Inflammatory macrophage treated with lipopolysaccharide for 1 hour (primary cell): ENCODE results near the gene SCN8A.
"Not testable (repeated sequence)": the region's sequence is repeated elsewhere in the genome, so short reads cannot be mapped to it uniquely, and the experiment has no call there.

Source experiments
- DNase-seq, 2 donors: peaks; one replicate each; pipeline ENCODE4 v3.0.0-alpha.2; 2020 to 2022

The SCN8A gene

DNA sequence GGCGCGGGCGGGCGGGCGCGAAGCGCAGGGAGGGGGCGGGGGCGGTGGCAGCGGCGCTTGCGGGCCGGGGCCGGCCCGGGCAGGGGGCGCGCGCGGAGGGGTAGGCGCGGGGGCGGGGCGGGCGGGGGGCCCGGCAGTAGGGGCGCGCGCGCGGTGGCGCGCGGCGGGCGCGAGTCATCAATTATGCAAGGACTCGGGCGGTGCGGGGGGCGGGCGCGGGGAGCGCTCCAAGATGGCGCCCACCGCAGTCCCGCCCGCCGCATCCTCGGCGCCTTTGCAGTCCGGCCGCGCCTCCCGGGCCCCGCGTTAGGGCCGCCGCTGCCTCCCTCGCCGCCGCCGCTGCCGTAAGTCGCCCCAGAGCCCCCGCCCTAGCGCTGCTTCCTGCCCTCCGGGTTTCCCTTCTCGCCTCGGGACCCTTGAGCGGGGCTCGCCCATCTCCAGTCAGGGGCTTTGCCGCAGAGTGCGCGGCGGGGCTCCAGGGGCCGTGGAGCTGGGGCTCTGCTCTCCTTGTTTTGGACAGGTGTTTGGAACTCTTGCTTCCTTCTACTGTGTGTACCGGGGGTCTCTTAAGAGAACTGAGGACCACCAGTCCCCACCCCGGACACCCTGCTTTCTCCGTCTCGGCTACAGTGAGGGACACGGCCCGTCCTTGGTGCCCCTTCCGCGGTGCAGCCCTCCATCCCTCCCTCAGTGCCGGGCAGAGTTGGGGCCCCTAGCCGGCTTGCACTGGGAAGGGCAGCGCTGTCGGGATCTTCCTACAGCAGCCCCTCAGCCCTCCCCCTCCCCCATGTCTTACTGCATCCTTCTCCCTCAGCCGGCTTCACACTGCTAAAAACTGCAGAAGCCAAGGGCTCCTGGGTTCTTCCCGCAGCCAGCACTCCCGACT, at the start of gene SCN8A:
TSS of gene SCN8A (plus strand) at position 218 of the 886 bp plus-strand sequence. CDS start 71,585 bp downstream, outside the sequence.
- DNase-seq = no peak

DNA sequence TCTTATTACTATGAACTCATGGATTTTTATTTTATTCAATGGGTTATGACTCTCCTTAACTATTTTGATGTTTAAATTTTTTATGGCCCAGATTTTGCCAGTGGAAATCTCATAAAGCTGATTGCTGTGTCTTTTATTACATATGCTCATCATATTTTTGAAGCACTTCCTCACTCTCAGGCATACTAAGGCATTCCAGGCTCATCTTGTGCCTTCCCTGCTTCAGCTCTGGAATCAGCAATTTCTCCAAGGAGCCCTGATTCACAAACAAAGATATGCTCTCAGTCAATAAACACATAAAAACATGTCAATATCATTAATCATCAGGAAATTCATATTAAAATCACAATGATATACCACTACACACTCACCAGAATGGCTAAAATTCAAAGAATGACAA, 44.9 kb upstream of the SCN8A start:
- DNase-seq = no peak

DNA sequence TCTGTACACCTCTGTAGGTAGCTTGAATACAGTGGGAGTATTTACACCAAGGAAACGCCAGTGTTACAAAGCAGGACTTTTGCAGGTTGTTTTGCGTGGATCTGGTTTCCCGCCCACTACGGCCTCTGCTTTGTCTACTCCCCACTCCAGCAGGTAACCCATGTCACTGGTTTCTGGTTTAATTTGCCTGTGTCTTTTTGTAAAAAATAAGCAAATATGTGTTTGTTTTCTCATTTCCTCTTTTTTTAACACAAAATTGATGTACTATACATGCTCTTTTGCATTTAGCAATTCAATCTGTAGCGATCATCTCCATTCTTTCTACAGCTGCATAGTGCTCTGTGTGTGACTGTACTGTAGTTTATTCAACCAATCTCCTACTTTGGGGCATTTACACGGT, 43.4 kb upstream of the SCN8A start:
- DNase-seq = no peak

DNA sequence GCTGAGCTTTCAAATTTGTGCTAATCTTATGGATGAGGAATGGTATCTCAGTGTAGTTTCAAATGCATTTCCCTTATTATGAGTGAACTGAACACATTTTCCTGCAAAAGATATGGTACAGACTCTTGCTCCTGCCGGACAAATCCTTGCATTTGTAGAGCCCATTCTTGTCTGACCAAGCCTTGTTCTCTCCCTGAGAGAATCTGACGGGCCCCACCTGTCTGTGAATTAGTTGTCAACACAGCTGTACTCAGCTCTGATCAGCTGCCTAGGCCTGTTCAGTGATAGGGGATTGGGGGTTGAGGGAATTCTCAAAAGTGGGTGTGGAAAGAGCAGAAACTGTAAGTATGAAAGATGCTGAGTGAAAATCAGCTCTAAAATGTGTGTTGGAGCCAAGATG, 42.8 kb upstream of the SCN8A start:
- DNase-seq = no peak

DNA sequence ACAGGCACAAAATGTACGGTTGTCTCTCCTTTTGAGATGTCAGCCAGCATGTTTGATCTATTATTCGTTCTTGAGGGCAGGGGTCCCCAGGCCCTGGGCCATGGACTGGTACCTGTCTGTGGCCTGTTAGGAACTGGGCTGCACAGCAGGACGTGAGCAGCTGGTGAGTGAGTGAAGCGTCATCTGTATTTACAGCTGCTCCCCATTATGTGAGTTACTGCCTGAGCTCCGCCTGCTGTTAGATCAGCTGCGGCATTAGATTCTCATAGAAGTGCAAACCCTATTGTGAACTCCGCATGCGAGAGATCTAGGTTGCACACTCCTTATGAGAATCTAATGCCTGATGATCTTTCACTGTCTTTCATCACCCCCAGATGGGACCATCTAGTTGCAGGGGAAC, 41.4 kb upstream of the SCN8A start:
- DNase-seq = no peak

DNA sequence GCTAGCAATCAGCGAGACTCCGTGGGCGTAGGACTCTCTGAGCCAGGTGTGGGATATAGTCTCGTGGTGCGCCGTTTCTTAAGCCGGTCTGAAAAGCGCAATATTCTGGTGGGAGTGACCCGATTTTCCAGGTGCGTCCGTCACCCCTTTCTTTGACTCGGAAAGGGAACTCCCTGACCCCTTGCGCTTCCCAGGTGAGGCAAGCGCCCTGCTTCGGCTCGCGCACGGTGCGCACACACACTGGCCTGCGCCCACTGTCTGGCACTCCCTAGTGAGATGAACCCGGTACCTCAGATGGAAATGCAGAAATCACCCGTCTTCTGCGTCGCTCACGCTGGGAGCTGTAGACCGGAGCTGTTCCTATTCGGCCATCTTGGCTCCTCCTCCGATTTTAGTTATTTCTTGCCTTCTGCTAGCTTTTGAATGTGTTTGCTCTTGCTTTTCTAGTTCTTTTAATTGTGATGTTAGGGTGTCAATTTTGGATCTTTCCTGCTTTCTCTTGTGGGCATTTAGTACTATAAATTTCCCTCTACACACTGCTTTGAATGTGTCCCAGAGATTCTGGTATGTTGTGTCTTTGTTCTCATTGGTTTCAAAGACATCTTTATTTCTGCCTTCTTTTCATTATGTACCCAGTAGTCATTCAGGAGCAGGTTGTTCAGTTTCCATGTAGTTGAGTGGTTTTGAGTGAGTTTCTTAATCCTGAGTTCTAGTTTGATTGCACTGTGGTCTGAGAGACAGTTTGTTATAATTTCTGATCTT, 22.6 kb upstream of the SCN8A start:
- DNase-seq = not testable (repeated sequence)

DNA sequence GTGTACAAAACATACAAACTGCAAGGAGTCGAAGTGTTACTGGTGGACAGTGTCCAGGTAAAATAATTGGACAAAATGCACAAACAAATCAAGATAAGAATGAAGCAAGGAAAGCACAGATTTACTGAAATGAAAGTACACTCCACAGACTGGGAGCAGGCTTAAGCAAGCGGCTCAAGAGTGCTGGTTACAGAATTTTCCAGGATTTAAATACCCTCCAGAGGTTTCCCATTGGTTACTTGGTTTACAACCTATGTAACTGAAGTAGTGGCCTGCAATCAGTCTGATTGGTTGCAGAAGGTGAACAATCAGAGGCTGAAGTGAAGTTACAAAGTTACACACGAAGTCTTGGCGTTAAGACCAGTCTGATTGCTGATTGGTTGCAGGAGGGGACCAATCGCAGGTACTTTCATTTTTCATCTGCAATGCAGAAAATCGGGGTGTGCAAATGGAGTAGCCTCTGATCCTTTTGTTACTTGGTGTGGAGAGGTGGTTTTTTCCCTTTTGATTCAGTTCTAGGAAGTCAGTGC, 11.6 kb upstream of the SCN8A start:
- DNase-seq = no peak

DNA sequence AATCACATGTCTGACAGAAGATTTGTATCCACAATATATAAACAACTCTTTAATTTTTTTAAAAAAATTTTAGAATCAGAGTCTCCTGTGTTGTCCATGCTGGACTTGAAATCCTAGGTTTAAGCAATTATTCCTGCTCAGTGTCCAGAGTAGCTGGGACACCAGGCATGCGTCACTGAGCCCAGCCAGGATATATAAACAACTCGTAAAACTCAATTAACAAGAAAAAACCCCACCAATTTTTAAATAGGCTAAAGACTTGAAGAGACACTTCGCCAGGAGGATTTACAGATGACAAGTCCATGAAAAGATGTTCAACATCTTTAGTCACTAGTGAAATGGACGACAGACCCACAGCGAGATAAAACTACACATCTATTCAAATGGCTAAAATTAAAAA, 2.0 kb upstream of the SCN8A start:
- DNase-seq = no peak

DNA sequence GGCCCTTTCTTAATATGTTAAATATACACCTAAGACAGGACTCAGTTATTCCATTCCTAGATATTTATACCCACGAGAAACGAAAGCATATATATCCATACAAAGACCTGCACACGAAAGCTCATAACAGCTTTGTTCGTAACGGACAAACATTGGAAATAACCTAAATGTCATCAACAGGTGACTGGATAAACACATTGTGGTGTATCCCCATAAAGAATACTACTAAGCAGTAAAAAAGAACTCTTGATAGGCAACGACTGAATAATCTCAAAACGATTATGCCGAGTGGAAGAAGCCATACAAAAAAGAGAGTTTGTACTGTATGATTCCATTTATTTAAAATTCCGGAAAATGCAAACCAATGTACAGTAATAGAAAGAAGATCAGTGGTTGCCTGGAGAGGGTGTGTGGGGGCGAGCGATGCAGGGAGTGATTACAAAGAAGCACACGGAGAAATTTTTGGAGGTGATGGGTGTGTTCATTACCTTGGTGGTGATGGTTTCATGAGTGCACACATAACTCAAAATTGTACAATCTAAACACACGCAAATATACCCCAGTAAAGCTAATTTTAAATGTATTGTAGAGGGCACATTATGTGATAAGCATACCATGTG, 1.4 kb upstream of the SCN8A start:
- DNase-seq = no peak

DNA sequence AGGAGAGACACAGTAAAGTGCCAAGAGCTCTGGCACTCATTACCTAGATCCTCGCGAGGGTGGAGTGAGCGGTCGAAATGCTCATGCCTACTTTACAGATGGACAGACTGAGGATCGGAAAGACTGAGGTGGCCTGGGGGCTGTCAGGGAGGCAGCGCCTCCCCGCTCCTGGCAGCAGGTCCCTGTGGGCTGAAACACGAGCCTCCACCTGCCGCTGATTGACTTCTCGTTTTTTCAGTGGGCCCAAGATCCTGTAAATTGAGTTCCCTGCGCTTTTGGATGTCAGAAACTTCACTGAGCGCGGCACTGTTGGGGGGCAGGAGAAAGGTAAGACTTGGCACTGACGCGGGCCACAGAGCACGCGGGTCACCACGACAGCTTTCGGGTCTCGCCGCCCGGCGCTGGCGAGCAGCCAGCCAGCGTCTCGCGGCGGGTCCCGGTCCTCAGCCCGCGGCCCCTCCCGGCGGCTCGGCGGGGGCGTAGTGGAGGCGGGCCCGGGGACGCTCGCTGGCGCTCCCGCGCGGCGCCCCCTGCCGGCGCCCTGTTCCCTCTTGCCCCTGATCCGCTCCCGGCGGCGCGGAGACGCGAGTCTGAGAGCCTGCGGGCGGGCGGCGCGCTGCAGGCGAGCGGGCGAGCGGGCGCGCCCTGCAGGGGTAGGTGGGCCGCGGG, 552 bp upstream of the SCN8A start:
- peak; percentile 18 to 59 for DNase-seq

DNA sequence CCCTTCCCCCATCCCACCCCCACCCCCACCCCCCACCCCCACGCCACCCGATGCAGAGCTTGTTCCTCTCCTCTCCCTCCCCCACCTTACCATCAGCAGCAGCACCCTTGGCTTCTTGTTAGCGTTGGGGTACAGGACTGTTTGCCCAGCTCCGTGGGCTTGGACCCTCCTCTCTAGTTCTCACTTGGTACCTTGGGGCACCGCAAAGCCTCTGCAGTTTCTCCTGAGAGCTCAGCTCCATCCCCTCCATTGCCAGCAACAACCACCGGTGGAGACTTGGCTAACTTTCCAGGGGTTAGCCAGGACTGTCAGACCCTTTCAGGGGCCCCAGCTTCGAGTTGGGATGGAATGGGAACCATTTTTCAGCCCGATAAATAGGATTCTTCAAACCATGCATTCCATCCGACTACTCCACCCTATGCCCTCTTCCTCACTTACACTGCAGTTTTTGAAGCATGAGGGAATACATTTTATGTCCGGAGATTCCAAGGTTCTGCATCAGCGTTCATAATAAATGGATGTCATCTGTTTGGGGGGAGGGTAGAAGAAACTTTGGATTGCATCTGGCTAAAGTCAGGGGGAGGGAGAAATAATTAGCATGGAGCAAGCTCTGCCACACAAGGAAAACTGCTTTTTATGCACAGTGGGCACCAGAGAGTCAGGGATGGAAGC, 1.1 kb downstream of the SCN8A start:
- DNase-seq = no peak

DNA sequence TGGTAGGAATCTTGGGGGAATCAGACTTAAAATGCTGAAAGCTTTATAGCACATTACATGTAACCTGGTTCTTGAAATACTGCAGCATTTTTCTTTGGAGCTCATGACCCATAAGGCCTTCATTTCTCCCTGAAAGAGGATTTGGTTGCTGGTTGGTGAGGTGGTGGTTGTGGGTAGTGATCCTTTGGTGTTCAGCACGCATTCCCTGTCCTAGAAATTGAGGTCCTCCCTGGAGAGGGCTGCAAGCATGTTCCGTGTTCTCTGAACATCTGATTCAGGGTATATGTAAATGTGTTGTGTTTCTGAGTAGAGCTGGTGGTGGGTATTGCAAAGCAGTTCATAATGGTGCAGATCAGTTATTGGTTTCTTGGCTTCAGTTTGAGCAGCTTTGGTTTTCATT, 2.0 kb downstream of the SCN8A start:
- no peak for DNase-seq

DNA sequence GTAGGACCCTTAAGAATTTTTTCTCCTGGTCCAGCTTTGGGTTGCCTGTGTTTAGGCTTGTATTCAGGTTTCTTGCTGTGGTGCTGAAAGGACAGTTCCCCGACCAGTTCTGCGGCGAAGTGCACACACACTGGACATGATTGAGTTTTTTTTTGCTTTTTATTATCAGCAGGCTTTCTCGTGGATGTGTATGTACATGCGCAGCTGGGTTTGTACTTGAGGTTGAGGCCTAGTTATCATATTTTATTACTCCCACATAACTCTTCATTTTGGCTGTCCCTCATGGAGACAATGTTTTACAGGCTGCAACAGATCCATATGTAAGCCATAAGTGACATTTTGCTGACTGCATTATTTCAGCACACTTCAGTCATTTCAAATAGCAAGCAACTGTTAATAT, 2.5 kb downstream of the SCN8A start:
- peak; percentile 3 to 10 for DNase-seq

DNA sequence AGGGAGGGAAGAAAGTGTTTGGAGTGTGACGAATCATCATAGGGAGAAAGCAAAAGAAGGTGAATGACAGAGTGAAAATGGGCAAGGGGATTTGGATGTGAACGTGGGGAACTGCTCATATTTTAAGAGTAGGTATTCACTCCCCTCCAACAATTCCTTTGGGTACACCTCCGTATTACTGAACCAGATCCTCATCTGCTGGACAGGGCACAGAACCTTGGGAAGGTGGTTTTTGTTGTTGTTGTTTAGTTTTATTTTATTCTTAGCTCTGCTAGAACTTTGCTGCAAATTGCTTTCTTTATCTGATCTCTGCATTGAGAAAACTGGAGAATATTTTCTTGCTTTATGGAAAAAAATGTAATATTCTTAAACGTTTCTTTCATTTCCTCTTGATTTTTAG, 7.1 kb downstream of the SCN8A start:
- DNase-seq = no peak

DNA sequence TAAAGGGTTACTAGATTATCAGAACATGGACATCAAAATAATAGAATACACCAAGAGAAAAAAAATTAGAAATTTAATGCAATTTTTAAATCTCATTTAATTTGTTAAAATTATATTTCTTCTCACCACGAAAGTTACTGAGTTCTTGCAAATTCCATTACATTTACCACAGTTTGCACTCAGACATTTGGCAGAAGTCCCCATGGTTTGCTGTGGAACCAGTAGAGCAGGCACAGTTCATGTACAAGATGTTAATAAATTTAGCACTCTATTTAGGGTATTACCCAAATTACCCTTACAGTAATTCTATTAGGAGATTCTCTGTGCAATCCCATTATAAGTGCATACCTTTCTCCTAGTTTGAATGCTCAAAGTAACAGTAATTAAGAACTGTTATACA, 9.7 kb downstream of the SCN8A start:
- no peak for DNase-seq

DNA sequence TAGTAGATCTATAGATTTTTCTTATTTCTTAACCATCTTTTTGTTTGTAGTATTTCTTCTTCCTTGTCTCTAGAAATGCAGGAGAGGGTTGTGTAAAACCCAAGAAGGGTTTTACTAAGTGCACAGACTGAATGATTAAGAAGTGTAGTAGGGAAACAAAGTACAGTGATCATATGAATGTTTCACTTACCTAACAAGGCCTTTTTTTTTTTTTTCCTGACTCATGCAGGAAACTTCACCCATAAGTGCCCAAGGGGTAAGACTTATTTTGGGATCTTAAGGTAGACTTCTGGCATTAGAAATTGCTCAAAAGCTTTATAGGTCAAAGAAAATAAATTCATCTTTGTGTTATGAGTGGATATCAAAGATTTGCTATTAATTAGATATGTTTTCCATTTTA, 10.2 kb downstream of the SCN8A start:
- DNase-seq = no peak

DNA sequence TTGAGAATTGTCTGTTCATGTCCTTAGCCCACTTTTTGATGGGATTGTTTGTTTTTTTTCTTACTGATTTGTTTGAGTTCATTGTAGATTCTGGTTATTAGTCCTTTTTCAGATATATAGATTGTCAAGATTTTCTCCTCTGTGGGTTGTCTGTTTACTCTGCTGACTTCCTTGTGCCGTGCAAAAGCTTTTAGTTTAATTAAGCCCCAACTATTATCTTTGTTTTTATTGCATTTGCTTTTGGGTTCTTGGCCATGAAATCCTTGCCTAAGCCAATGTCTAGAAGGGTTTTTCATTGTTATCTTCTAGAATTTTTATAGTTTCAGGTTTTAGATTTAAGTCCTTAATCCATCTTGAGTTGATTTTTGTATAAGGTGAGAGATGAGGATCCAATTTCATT, 14.9 kb downstream of the SCN8A start:
- DNase-seq = not testable (repeated sequence)

DNA sequence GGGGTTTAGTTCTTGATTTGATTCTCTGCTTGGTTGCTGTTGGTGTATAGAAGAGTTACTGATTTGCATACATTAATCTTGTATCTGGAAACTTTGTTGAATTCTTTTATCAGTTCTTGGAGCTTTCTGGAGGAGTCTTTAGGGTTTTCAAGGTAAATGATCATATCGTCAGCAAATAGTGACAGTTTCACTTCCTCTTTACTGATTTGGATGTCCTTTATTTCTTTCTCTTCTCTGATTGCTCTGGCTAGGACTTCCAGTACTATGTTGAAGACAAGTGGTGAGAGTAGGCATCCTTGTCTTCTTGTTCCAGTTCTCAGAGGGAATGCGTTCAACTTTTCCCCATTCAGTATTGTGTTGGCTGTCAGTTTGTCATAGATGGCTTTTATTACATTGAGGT, 16.2 kb downstream of the SCN8A start:
- DNase-seq = not testable (repeated sequence)

DNA sequence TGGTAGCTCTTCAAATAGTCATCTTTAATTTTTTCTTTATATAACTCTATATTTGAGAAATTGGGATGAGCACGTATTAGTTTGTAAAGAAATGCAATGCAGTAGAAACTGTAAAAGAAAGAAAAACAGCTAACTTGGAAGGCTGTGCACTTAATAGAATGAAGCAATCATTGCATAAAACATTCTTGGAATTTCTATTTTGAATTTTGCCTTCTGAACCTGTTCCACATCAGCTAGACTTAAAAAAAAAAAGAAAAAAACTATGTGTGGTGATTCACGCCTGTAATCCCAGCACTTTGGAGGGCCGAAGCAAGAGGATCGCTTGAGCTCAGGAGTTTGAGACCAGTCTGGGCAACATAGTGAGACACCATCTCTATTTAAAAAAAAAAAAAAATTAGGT, 29.4 kb downstream of the SCN8A start:
- DNase-seq = no peak

DNA sequence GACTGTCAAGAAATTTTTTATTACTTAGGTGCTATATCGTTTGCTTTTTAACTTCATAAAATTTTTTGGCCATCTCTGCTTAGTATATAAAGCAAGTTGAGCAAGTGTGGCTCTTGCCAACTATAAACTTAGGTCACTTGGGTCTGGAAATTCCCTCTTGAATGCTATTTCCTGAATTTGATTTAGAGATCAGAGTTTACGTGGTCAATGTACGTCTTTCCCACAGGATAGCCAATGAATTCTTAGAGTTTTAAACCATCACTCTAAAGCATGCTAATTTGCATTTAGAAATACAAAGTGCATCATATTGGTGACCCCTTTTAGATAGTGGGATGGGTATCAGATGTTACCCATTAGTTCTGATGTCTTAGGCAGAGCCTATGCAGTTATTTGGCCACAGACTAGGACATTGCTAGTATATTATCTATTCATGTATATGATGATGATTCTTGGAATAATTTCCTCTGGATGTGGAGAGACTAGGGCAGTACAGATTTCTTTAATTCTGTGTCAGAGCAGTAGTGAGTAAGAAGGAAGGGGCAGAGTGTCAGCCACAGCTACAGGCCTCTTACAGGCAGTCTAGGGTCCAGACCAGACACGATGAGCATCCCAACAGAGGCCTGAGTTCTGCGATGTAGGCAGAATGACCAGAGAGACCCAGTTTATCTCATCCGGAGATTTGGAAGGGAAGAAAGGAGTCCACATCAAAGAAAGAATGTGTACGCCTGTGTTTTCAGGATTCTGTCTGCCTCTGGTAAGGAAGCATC, 30.3 kb downstream of the SCN8A start:
- DNase-seq = peak; percentile 11 to 34

DNA sequence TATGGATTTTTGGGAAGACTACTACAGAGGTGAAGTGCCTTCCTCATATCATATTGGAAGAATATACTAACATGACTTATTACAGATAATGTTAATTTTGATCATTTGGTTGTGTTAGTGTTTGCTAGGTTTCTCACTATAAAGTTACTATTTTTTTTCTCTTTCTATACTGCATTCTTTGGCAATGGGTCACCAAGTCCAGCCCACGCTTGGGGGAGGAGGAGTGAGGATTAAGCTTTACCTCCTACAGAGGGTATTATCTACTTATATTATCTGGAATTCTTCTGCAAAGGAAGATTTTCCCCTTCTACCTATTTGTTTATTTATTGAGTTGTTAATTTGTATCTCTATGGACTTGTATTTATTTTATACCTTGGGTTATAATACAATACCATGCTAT, 31.5 kb downstream of the SCN8A start:
- no peak for DNase-seq

DNA sequence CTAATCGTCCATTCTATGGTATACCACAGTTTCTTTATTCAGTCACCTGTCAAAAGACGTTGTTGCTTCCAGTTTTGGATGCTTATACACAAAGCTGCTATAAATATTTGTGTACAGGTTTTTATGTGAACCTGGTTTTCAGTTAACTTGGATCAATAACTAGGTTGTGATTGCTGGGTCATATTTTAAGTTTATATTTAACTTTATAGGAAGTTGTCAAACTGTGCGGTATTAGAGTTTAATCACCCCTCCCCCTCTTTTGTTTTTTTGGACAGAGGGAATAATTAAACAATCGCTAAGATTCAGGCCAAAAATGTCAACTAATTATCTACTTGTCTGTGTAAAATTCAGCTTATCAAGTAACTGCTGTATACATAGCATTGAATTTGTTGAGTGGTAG, 34.3 kb downstream of the SCN8A start:
- DNase-seq = no peak
